Measurements from ENCODE around the gene COL5A1. TPM values are rescaled to one million over a fixed set of nuclear protein-coding genes. Genes with fewer than 3 reads are reported as not detected.

The COL5A1 gene
- total RNA-seq, 1 experiment from 2014 or later = 9.5 TPM

- Histone ChIP-seq H2AFZ (ENCODE audit: low read length) (no peak overlapping the region), H4K5ac (ENCODE audit: insufficient read length, low read depth, low read length) (no peak overlapping the region), H2BK120ac (ENCODE audit: low read depth, low read length, poor library complexity, severe bottlenecking) (no peak overlapping the region), H3K4ac (ENCODE audit: low read depth, low read length) (no peak overlapping the region), H3K9ac (ENCODE audit: extremely low read depth, insufficient read length, low read length) (no peak overlapping the region), H4K20me1 (ENCODE audit: control insufficient read depth, insufficient read depth, insufficient read length) (no peaks in the 10 kb centered on the region), H3K4me2 (ENCODE audit: insufficient read depth, insufficient read length, low read length) (no peak overlapping the region), H3K4me1 (ENCODE audit: insufficient read depth, low read length) (no peaks in the 10 kb centered on the region), H3K23ac (ENCODE audit: insufficient read length, low read depth, low read length) (no peak overlapping the region), H4K8ac (replicated peaks; ENCODE audit: insufficient read length, low read depth, low read length) (no peak overlapping the region), H3K18ac (ENCODE audit: insufficient read length, low read depth, low read length) (no peak overlapping the region), H3K56ac (ENCODE audit: insufficient read length, low read depth, low read length) (no peak overlapping the region), H2BK5ac (ENCODE audit: insufficient read length, low read length) (no peak overlapping the region), H3K27me3 (ENCODE audit: insufficient read depth, low read length) (no peaks in the 10 kb centered on the region), H3K9me3 (ENCODE audit: control insufficient read depth, low read depth, low read length) (peaks cover 5% of the 10 kb centered on the region), H2BK15ac (ENCODE audit: low read depth, low read length) (no peak overlapping the region), H3K23me2 (ENCODE audit: insufficient read length, low read depth, low read length, poor library complexity, severe bottlenecking) (no peaks in the 10 kb centered on the region), H2BK20ac (ENCODE audit: low read depth, low read length, poor library complexity, severe bottlenecking) (no peak overlapping the region), H2BK12ac (ENCODE audit: insufficient read length, low read depth, low read length) (no peak overlapping the region), H2AK5ac (ENCODE audit: insufficient read length, low read length) (no peak overlapping the region), H3K14ac (ENCODE audit: insufficient read depth, low read length) (no peak overlapping the region), H3K79me1 (ENCODE audit: insufficient read depth, low read depth, low read length, poor library complexity, severe bottlenecking) (no peaks in the 10 kb centered on the region), H3K79me2 (ENCODE audit: insufficient read depth, low read length) (no peaks in the 10 kb centered on the region), H4K91ac (ENCODE audit: insufficient read length, low read depth, low read length) (no peak overlapping the region), H3T11ph (ENCODE audit: low read length) (no peak overlapping the region), H3K27ac (ENCODE audit: insufficient read length, low read depth, low read length) (no peak overlapping the region)
- Mint-ChIP-seq H3K4me3 (no peak overlapping the region), H3K36me3 (ENCODE audit: insufficient read depth in 1 of 3, low read depth in 3 of 3) (no peaks in the 10 kb centered on the region; a peak in 1 of 7 replicates), H3K9me3 (peaks cover 6 to 12% of the 10 kb centered on the region in 2 experiments; a peak in 3 of 5 replicates), H3K4me1 (peaks cover 0 to under 1% of the 10 kb centered on the region in 2 experiments; a peak in 1 of 4 replicates), H3K27me3 (ENCODE audit: low read depth) (peaks cover 10% of the 10 kb centered on the region), H3K27ac (no peak overlapping the region)
- DNase-seq = no peak
- TF ChIP-seq CTCF (conservative IDR thresholded peaks at IDR 0.05) = no peak
- no CpG with 5 or more reads among the region's 6 CpGs for WGBS (ENCODE audit: extremely low coverage, insufficient read length, low lambda C conversion rate)
Observed at GRCh38 chr9:134853893-134854292, 212.3 kb downstream of the COL5A1 start.
